GM10266 (cell line): ENCODE measurements around the gene SPHK2.

Experiments
- DNase-seq: peaks from one replicate; pipeline ENCODE4 v3.0.0; 2012; ENCODE audit errors: extremely low spot score
- TF ChIP-seq, protein P1 (sequence below): IDR thresholded peaks from 2 replicates; pipeline ENCODE4 v1.5.1; 2012; ENCODE audit warnings: mild to moderate bottlenecking, low read depth; ENCODE audit not compliant: control insufficient read depth, insufficient read depth; ENCODE audit errors: missing control alignments

The SPHK2 gene

DNA sequence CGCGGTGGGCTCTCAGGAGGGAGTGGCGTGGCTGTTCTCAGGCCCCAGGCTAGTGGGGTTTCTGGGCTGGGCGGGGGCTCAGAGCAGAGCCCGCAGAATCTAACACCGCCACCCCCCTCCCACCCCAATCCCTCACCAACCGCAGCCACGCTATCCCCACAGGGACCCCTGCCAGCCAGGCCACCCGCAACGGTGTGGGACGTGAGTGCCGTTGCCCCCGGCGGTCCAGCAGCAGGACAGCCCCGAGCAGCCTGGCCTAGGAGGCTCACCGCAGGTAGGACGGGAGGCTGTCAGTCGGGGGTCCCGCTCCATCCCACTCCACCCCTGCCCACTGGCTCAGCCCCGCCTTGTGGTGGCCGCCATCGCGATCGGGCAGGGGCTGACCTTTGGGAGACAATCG lies 53.7 kb downstream of the SPHK2 start, which contains the start of gene NTN5:
Gene NTN5, minus strand, starts transcription at position 24 of the 400 bp plus-strand sequence. CDS start 2,031 bp downstream, outside the sequence.
- DNase-seq, result no peak
- TF ChIP-seq, protein P1, sequence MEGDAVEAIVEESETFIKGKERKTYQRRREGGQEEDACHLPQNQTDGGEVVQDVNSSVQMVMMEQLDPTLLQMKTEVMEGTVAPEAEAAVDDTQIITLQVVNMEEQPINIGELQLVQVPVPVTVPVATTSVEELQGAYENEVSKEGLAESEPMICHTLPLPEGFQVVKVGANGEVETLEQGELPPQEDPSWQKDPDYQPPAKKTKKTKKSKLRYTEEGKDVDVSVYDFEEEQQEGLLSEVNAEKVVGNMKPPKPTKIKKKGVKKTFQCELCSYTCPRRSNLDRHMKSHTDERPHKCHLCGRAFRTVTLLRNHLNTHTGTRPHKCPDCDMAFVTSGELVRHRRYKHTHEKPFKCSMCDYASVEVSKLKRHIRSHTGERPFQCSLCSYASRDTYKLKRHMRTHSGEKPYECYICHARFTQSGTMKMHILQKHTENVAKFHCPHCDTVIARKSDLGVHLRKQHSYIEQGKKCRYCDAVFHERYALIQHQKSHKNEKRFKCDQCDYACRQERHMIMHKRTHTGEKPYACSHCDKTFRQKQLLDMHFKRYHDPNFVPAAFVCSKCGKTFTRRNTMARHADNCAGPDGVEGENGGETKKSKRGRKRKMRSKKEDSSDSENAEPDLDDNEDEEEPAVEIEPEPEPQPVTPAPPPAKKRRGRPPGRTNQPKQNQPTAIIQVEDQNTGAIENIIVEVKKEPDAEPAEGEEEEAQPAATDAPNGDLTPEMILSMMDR, result no peak

- DNase-seq, result no peak
- TF ChIP-seq, protein P1, result no peak
These were observed 54.3 kb downstream of the SPHK2 start for GRCh38 chr19:48673436-48674100.

DNA sequence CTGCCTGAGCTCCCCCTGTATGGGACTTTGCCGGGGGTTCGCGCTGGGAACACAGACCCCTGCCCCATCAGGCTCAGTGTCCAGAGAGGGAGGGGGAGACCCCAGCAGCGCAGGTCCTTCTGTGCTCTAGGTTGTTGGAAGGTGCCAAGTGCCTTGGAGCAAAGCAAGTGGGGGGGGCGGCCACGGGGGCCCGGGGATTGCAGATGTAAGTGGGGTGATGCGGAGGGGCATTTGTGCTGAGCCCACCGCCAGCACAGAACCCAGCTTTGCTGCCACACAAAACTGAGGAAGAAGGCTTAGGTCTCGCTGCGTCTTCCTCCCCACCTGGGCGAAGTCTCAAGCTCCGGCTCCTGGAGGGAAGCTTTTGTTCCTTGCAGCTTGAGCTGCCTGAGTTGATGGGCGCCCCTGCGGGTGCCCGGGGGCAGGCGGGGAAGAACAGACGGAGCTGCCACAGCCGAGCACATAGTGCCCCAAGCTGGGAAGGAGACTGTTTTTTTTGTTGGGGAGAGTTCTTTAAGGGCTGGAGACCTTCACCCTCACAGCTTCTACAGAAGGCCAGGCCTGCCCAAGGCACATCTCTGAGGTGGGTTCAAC lies 55.0 kb downstream of the SPHK2 start:
- TF ChIP-seq, protein P1, result no peak

GRCh38 chr19:48674921-48675824 lies 55.9 kb downstream of the SPHK2 start:
- DNase-seq, result peak; percentile 96
- TF ChIP-seq, protein P1, result peak; percentile 83

More for the DNA sequence above, 55.0 kb downstream of the SPHK2 start:
- no peak for DNase-seq

- TF ChIP-seq, protein P1, result no peak
These were observed 57.2 kb downstream of the SPHK2 start for GRCh38 chr19:48676487-48676886.

DNA sequence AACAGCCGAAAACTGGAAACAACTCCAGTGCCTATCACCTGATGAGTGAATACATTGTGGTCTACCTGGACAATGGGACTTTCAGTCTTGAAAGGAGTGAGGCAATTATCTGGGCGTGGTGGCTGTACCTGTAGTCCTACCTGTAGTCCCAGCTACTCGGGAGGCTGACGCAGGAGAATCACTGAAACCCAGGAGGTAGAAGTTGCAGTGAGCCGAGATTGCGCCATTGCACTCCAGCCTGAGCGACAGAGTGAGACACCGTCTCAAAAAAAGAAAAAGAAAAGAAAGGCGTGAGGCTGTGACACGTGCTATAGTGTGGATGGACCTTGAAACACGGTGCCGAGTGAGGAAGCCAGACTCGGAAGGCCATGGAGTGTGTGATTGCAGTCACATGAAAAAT lies 57.6 kb downstream of the SPHK2 start:
- no peak for DNase-seq
- TF ChIP-seq, protein P1, result no peak

More at GRCh38 chr19:48676487-48676886, 57.2 kb downstream of the SPHK2 start:
- no peak for DNase-seq
